H9 (cell line): Measurements from ENCODE around the gene PXDC1. TPM values are rescaled to one million over a fixed set of nuclear protein-coding genes. Genes with fewer than 3 reads are reported as not detected.

ENCODE experiments used
- DNase-seq: peaks from one replicate; pipeline ENCODE4 v3.0.0-alpha.2; 2017
- H2AFZ ChIP-seq: one replicate; pipeline ENCODE4 v1.6.1; 2013; ENCODE audit warnings: mild to moderate bottlenecking, low read length, control low read depth, moderate library complexity
- H2AK5ac ChIP-seq: 2 replicates; pipeline ENCODE4 v1.6.1; 2013; ENCODE audit warnings: low read length, control low read depth, mixed read lengths; ENCODE audit not compliant: insufficient read length
- H2BK120ac ChIP-seq: one replicate; pipeline ENCODE4 v1.6.1; 2013; ENCODE audit warnings: low read depth, mild to moderate bottlenecking, low read length, control low read depth, inconsistent platforms; ENCODE audit not compliant: poor library complexity, severe bottlenecking
- H2BK12ac ChIP-seq: 2 replicates; pipeline ENCODE4 v1.6.1; 2013; ENCODE audit warnings: low read length, control low read depth, mixed read lengths, low read depth; ENCODE audit not compliant: insufficient read length
- H2BK15ac ChIP-seq: 2 replicates; pipeline ENCODE4 v1.6.1; 2013; ENCODE audit warnings: low read depth, low read length, control low read depth
- H2BK20ac ChIP-seq: one replicate; pipeline ENCODE4 v1.6.1; 2013; ENCODE audit warnings: low read depth, mild to moderate bottlenecking, low read length, control low read depth, inconsistent platforms; ENCODE audit not compliant: poor library complexity, severe bottlenecking
- H2BK5ac ChIP-seq: 2 replicates; pipeline ENCODE4 v1.6.1; 2013; ENCODE audit warnings: low read length, control low read depth, mixed read lengths; ENCODE audit not compliant: insufficient read length
- H3K14ac ChIP-seq: 2 replicates; pipeline ENCODE4 v1.6.1; 2013; ENCODE audit warnings: low read length, control low read depth; ENCODE audit not compliant: insufficient read depth
- H3K18ac ChIP-seq: 2 replicates; pipeline ENCODE4 v1.6.1; 2013; ENCODE audit warnings: low read depth, mild to moderate bottlenecking, mixed read lengths, low read length, control low read depth; ENCODE audit not compliant: insufficient read length
- H3K23ac ChIP-seq: 2 replicates; pipeline ENCODE4 v1.6.1; 2013; ENCODE audit warnings: low read length, control low read depth, mixed read lengths, low read depth; ENCODE audit not compliant: insufficient read length
- H3K23me2 ChIP-seq: 2 replicates; pipeline ENCODE4 v1.6.1; 2013; ENCODE audit warnings: low read depth, mild to moderate bottlenecking, mixed read lengths, low read length, control low read depth; ENCODE audit not compliant: insufficient read length, poor library complexity, severe bottlenecking
- H3K27ac ChIP-seq: 2 replicates; pipeline ENCODE4 v1.5.1; 2013; ENCODE audit warnings: low read length, control low read depth, mixed read lengths, low read depth; ENCODE audit not compliant: insufficient read length
- H3K27me3 ChIP-seq: 2 replicates; pipeline ENCODE4 v1.6.1; 2013; ENCODE audit warnings: low read length, control low read depth, inconsistent platforms; ENCODE audit not compliant: insufficient read depth
- H3K4ac ChIP-seq: 2 replicates; pipeline ENCODE4 v1.6.1; 2013; ENCODE audit warnings: low read depth, mild to moderate bottlenecking, control low read depth, inconsistent platforms, low read length, moderate library complexity
- H3K4me1 ChIP-seq: 2 replicates; pipeline ENCODE4 v1.6.1; 2013; ENCODE audit warnings: low read length, control low read depth, inconsistent platforms; ENCODE audit not compliant: insufficient read depth
- H3K4me2 ChIP-seq: 2 replicates; pipeline ENCODE4 v1.6.1; 2013; ENCODE audit warnings: low read length, control low read depth, mixed read lengths; ENCODE audit not compliant: insufficient read length, insufficient read depth
- H3K56ac ChIP-seq: 2 replicates; pipeline ENCODE4 v1.6.1; 2013; ENCODE audit warnings: low read depth, mild to moderate bottlenecking, mixed read lengths, low read length, control low read depth; ENCODE audit not compliant: insufficient read length
- H3K79me1 ChIP-seq: 2 replicates; pipeline ENCODE4 v1.6.1; 2013; ENCODE audit warnings: low read depth, mild to moderate bottlenecking, moderate library complexity, low read length, control low read depth, inconsistent platforms; ENCODE audit not compliant: insufficient read depth, poor library complexity, severe bottlenecking
- H3K79me2 ChIP-seq: 2 replicates; pipeline ENCODE4 v1.6.1; 2013; ENCODE audit warnings: low read length, control low read depth, inconsistent platforms; ENCODE audit not compliant: insufficient read depth
- H3K9ac ChIP-seq: 2 replicates; pipeline ENCODE4 v1.6.1; 2013; ENCODE audit warnings: low read length, control low read depth, mixed read lengths; ENCODE audit not compliant: insufficient read length; ENCODE audit errors: extremely low read depth
- H3K9me3 ChIP-seq: one replicate; pipeline ENCODE4 v1.6.1; 2013; ENCODE audit warnings: low read depth, low read length, inconsistent platforms; ENCODE audit not compliant: control insufficient read depth
- H3T11ph ChIP-seq: one replicate; pipeline ENCODE4 v1.6.1; 2013; ENCODE audit warnings: mild to moderate bottlenecking, low read length, control low read depth, inconsistent platforms
- H4K20me1 ChIP-seq: one replicate; pipeline ENCODE4 v1.6.1; 2013; ENCODE audit not compliant: control insufficient read depth, insufficient read length, insufficient read depth
- H4K5ac ChIP-seq: 2 replicates; pipeline ENCODE4 v1.6.1; 2013; ENCODE audit warnings: low read depth, mild to moderate bottlenecking, mixed read lengths, low read length, control low read depth; ENCODE audit not compliant: insufficient read length
- H4K8ac ChIP-seq: replicated peaks from 2 replicates; pipeline ENCODE4 v1.6.1; 2013; ENCODE audit warnings: low read length, control low read depth, mixed read lengths, low read depth; ENCODE audit not compliant: insufficient read length
- H4K91ac ChIP-seq: 2 replicates; pipeline ENCODE4 v1.6.1; 2013; ENCODE audit warnings: low read depth, mild to moderate bottlenecking, moderate library complexity, mixed read lengths, low read length, control low read depth; ENCODE audit not compliant: insufficient read length
- H3K27ac Mint-ChIP-seq, 3 experiments: 2 replicates in 2 of 3; 3 replicates in 1 of 3; pipeline ENCODE4 v1.8.0; 2020 to 2021; ENCODE audit warnings: mixed read lengths in 3 of 3, mild to moderate bottlenecking in 1 of 3, moderate library complexity in 1 of 3
- H3K27me3 Mint-ChIP-seq: 2 replicates; pipeline ENCODE4 v1.8.0; 2021; ENCODE audit warnings: low read depth, mild to moderate bottlenecking, moderate library complexity, mixed read lengths
- H3K36me3 Mint-ChIP-seq, 3 experiments: 2 replicates in 2 of 3; 3 replicates in 1 of 3; pipeline ENCODE4 v1.8.0; 2020 to 2021; ENCODE audit warnings: low read depth in 3 of 3, mixed read lengths in 3 of 3; ENCODE audit not compliant: insufficient read depth in 1 of 3
- H3K4me1 Mint-ChIP-seq, 2 experiments: 2 replicates each; pipeline ENCODE4 v1.8.0; 2020; ENCODE audit warnings: mixed read lengths in 2 of 2
- H3K4me3 Mint-ChIP-seq, 2 experiments: 2 replicates in 1 of 2; 3 replicates in 1 of 2; pipeline ENCODE4 v1.8.0; 2020 to 2021; ENCODE audit warnings: mild to moderate bottlenecking in 2 of 2, mixed read lengths in 2 of 2, moderate library complexity in 1 of 2
- H3K9me3 Mint-ChIP-seq, 2 experiments: 2 replicates in 1 of 2; 3 replicates in 1 of 2; pipeline ENCODE4 v1.8.0; 2020; ENCODE audit warnings: mild to moderate bottlenecking in 2 of 2, mixed read lengths in 2 of 2, moderate library complexity in 1 of 2
- CTCF ChIP-seq: fragments of 200-600 bp; sonication (generic); conservative IDR thresholded peaks from 3 replicates; pipeline ENCODE4 v1.8.0; 2021; ENCODE audit warnings: antibody characterized with exemption, mild to moderate bottlenecking
- WGBS: extraction: QIAGEN DNeasy Blood & Tissue Kit; methylation state at CpG from one replicate; pipeline ENCODE4 v1.1.7; 2013; ENCODE audit warnings: missing lambda C conversion rate, low lambda C conversion rate, mixed read lengths; ENCODE audit not compliant: insufficient read length; ENCODE audit errors: extremely low coverage; 5-methylcytosine and 5-hydroxymethylcytosine counted together
- total RNA-seq: library from RNA; stranded (reverse); gene quantifications from 2 replicates; pipeline ENCODE4 v1.2.1, GENCODE V29; 2021

The PXDC1 gene
- total RNA-seq, 1 experiment from 2014 or later, result 3.1 TPM

- Histone ChIP-seq H3K79me2 (no peaks in the 10 kb centered on the region), H3K27ac (no peak overlapping the region)
- no peak for TF ChIP-seq CTCF
Observed at GRCh38 chr6:3707751-3708412, 43.6 kb downstream of the PXDC1 start.

More at GRCh38 chr6:3707751-3708412, 43.6 kb downstream of the PXDC1 start:
- Histone ChIP-seq H3K14ac (no peak overlapping the region), H4K5ac (no peak overlapping the region), H4K91ac (no peak overlapping the region), H4K8ac (no peak overlapping the region), H4K20me1 (no peaks in the 10 kb centered on the region), H2BK120ac (no peak overlapping the region), H3K4ac (no peak overlapping the region), H3K4me1 (no peaks in the 10 kb centered on the region), H2BK5ac (no peak overlapping the region), H2BK15ac (no peak overlapping the region), H3K23ac (no peak overlapping the region), H3K23me2 (peaks cover 2% of the 10 kb centered on the region), H3K79me1 (no peaks in the 10 kb centered on the region), H3K9me3 (no peaks in the 10 kb centered on the region), H3K56ac (no peak overlapping the region), H2BK20ac (no peak overlapping the region), H2AK5ac (no peak overlapping the region), H3K18ac (no peak overlapping the region), H2BK12ac (no peak overlapping the region), H2AFZ (no peak overlapping the region), H3K4me2 (no peak overlapping the region), H3T11ph (no peak overlapping the region), H3K9ac (no peak overlapping the region), H3K27me3 (no peaks in the 10 kb centered on the region)
- no peaks in the 10 kb centered on the region for H3K4me1 Mint-ChIP-seq
- H3K27ac Mint-ChIP-seq, result 0 out of 7 replicates have a peak overlapping the region, but pooled peaks of 1 of the 3 experiments have one; percentile 10
- H3K36me3 Mint-ChIP-seq, result peaks cover 0 to 8% (median 4%) of the 10 kb centered on the region in 3 experiments; a peak in 2 of 7 replicates
- H3K4me3 Mint-ChIP-seq, result no peak overlapping the region
- WGBS, result no CpG with 5 or more reads among the region's 10 CpGs
- H3K9me3 Mint-ChIP-seq, result peaks cover 9 to 11% of the 10 kb centered on the region in 2 experiments
- no peak for DNase-seq
- peaks cover 13% of the 10 kb centered on the region for H3K27me3 Mint-ChIP-seq
